HEK293 (cell line): ENCODE data around the gene CDH12.

Experiments used
- MYNN ChIP-seq: fragments of 450-650 bp; formaldehyde crosslinking; IDR thresholded peaks from 2 replicates; pipeline ENCODE4 v1.5.1; 2016; ENCODE audit warnings: missing biosample characterization, missing genetic modification characterization, borderline replicate concordance
- PATZ1 ChIP-seq: fragments of 450-650 bp; formaldehyde crosslinking; IDR thresholded peaks from 2 replicates; pipeline ENCODE4 v1.5.1; 2016; ENCODE audit warnings: missing biosample characterization, missing genetic modification characterization
- ZNF112 ChIP-seq: fragments of 450-650 bp; formaldehyde crosslinking; IDR thresholded peaks from 2 replicates; pipeline ENCODE4 v1.5.0; 2017; ENCODE audit warnings: missing biosample characterization, missing genetic modification characterization
- ZNF175 ChIP-seq: fragments of 450-650 bp; formaldehyde crosslinking; IDR thresholded peaks from 2 replicates; pipeline ENCODE4 v1.5.1; 2016; ENCODE audit warnings: missing biosample characterization, missing genetic modification characterization
- ZNF274 ChIP-seq, 2 experiments: fragments of 200-500 bp in 1 of 2; fragments of 450-650 bp in 1 of 2; sonication (Bioruptor generic) in 1 of 2; formaldehyde crosslinking in 1 of 2; IDR thresholded peaks; 2 replicates each; pipeline versions ENCODE4 v1.5.1 to v1.6.1; 2014 to 2016; ENCODE audit warnings: borderline replicate concordance in 1 of 2, inconsistent platforms in 1 of 2, low read length in 1 of 2, missing biosample characterization in 1 of 2, missing genetic modification characterization in 1 of 2
- ZNF513 ChIP-seq: fragments of 450-650 bp; IDR thresholded peaks from 2 replicates; pipeline ENCODE4 v1.5.1; 2018; ENCODE audit warnings: missing biosample characterization, missing genetic modification characterization
- TF ChIP-seq, protein P1 (sequence below): fragments of 450-650 bp; formaldehyde crosslinking; IDR thresholded peaks from 2 replicates; pipeline ENCODE4 v1.5.1; 2016; ENCODE audit warnings: missing biosample characterization, missing genetic modification characterization
- TF ChIP-seq, protein P2 (sequence below): fragments of 450-650 bp; formaldehyde crosslinking; IDR thresholded peaks from 2 replicates; pipeline ENCODE4 v1.5.1; 2016; ENCODE audit warnings: missing biosample characterization, missing genetic modification characterization

- TF ChIP-seq ZNF175 (tag by site-specific recombination) (no peak), MYNN (tag by site-specific recombination) (no peak), ZNF513 (no peak), ZNF112 (no peak), ZNF274 (IDR thresholded peaks at IDR 0.05; ENCODE audit: low read length) (no peak), ZNF274 (tag by site-specific recombination; IDR thresholded peaks at IDR 0.05; ENCODE audit: borderline replicate concordance) (no peak), PATZ1 (tag by site-specific recombination) (no peak)
- TF ChIP-seq, protein P1, sequence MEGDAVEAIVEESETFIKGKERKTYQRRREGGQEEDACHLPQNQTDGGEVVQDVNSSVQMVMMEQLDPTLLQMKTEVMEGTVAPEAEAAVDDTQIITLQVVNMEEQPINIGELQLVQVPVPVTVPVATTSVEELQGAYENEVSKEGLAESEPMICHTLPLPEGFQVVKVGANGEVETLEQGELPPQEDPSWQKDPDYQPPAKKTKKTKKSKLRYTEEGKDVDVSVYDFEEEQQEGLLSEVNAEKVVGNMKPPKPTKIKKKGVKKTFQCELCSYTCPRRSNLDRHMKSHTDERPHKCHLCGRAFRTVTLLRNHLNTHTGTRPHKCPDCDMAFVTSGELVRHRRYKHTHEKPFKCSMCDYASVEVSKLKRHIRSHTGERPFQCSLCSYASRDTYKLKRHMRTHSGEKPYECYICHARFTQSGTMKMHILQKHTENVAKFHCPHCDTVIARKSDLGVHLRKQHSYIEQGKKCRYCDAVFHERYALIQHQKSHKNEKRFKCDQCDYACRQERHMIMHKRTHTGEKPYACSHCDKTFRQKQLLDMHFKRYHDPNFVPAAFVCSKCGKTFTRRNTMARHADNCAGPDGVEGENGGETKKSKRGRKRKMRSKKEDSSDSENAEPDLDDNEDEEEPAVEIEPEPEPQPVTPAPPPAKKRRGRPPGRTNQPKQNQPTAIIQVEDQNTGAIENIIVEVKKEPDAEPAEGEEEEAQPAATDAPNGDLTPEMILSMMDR (tag by site-specific recombination), result no peak
- TF ChIP-seq, protein P2, sequence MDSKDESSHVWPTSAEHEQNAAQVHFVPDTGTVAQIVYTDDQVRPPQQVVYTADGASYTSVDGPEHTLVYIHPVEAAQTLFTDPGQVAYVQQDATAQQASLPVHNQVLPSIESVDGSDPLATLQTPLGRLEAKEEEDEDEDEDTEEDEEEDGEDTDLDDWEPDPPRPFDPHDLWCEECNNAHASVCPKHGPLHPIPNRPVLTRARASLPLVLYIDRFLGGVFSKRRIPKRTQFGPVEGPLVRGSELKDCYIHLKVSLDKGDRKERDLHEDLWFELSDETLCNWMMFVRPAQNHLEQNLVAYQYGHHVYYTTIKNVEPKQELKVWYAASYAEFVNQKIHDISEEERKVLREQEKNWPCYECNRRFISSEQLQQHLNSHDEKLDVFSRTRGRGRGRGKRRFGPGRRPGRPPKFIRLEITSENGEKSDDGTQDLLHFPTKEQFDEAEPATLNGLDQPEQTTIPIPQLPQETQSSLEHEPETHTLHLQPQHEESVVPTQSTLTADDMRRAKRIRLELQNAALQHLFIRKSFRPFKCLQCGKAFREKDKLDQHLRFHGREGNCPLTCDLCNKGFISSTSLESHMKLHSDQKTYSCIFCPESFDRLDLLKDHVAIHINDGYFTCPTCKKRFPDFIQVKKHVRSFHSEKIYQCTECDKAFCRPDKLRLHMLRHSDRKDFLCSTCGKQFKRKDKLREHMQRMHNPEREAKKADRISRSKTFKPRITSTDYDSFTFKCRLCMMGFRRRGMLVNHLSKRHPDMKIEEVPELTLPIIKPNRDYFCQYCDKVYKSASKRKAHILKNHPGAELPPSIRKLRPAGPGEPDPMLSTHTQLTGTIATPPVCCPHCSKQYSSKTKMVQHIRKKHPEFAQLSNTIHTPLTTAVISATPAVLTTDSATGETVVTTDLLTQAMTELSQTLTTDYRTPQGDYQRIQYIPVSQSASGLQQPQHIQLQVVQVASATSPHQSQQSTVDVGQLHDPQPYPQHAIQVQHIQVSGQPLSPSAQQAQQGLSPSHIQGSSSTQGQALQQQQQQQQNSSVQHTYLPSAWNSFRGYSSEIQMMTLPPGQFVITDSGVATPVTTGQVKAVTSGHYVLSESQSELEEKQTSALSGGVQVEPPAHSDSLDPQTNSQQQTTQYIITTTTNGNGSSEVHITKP (tag by site-specific recombination), result no peak
These were observed 1141.0 kb downstream of the CDH12 start for GRCh38 chr5:21711866-21712758.
